Effector memory CD8-positive, alpha-beta T cell (primary cell): ENCODE data around the gene UPP2.

Experiments
- ATAC-seq: fragments of 150-1000 bp; cut with Tn5 transposase; replicated peaks from 2 replicates; pipeline ENCODE4 v1.10.0; 2021; ENCODE audit warnings: mild to moderate bottlenecking, moderate library complexity
- DNase-seq, 3 experiments: peaks; one replicate each; pipeline ENCODE4 v3.0.0; 2021
- H3K27ac Mint-ChIP-seq, 2 donors: one replicate each; pipeline ENCODE4 v1.8.0; 2022; ENCODE audit warnings: mild to moderate bottlenecking in 2 of 2, mixed read lengths in 2 of 2, moderate library complexity in 2 of 2
- H3K27me3 Mint-ChIP-seq, 2 donors: one replicate each; pipeline ENCODE4 v1.8.0; 2022; ENCODE audit warnings: mixed read lengths in 2 of 2
- H3K36me3 Mint-ChIP-seq: one replicate; pipeline ENCODE4 v1.8.0; 2022; ENCODE audit warnings: mild to moderate bottlenecking, moderate library complexity, mixed read lengths; ENCODE audit not compliant: insufficient read depth
- H3K4me1 Mint-ChIP-seq, 2 donors: one replicate each; pipeline ENCODE4 v1.8.0; 2022; ENCODE audit warnings: low read depth in 2 of 2, mixed read lengths in 2 of 2
- H3K4me3 Mint-ChIP-seq, 2 donors: one replicate each; pipeline ENCODE4 v1.8.0; 2022; ENCODE audit warnings: mild to moderate bottlenecking in 2 of 2, mixed read lengths in 2 of 2, moderate library complexity in 2 of 2
- H3K9me3 Mint-ChIP-seq, 2 donors: one replicate each; pipeline ENCODE4 v1.8.0; 2022; ENCODE audit warnings: mixed read lengths in 2 of 2

UPP2 gene

GRCh38 chr2:158094487-158095092 is 7.1 kb upstream of the UPP2 start:
- Mint-ChIP-seq H3K9me3 (no peaks in the 10 kb centered on the region), H3K4me1 (no peaks in the 10 kb centered on the region), H3K27ac (no peak overlapping the region), H3K36me3 (no peaks in the 10 kb centered on the region), H3K4me3 (no peak overlapping the region), H3K27me3 (peaks cover 3 to 8% of the 10 kb centered on the region in 2 donors)
- DNase-seq: no peak
- ATAC-seq: no peak

DNA sequence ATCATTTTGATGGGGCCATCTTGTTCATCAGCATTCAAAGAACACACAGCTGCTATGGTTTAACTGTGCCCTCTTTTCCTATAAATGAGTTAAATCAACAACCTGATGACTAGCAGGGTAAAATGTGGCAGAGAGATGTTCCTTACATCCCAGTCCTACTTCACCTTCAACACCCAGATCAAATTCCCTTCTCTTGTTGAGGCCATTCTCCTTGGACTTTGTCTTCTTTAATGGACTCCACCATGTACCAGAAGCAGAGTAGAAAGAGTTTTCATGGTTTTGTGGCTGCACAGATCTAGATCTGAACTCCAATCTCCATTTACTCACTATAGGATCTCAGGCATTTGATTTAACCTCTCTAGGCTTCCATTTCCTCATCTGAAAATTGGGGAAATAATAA is 6.4 kb upstream of the UPP2 start:
- Mint-ChIP-seq H3K4me1 (no peaks in the 10 kb centered on the region), H3K36me3 (no peaks in the 10 kb centered on the region), H3K27me3 (peaks cover 0 to 5% of the 10 kb centered on the region in 2 donors), H3K4me3 (no peak overlapping the region), H3K27ac (no peak overlapping the region), H3K9me3 (no peaks in the 10 kb centered on the region)
- DNase-seq (no peak), ATAC-seq (no peak)

DNA sequence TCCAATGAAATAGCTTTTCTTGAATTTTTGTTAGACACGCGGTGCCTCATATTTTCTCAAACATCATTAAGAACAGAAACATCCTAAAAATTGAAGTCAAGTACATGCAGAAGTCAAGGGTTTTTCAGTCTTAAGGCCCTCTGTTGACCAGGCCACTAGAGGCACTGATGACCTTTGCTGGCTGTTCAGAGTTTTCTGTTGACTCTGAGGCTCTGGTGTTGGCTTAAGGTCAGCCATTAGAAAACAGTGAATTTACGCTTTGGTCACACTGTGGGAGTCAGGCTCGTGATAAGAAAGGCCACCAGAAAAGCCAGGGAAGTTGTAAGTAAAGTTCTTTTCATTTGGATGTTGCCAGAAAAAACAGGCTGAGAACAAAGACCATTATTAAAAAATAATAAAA is 5.8 kb upstream of the UPP2 start:
- H3K27me3 Mint-ChIP-seq: peaks cover 0 to 5% of the 10 kb centered on the region in 2 donors
- no peaks in the 10 kb centered on the region for H3K4me1 Mint-ChIP-seq
- no peak overlapping the region for H3K27ac Mint-ChIP-seq
- H3K4me3 Mint-ChIP-seq: no peak overlapping the region
- ATAC-seq: no peak
- no peaks in the 10 kb centered on the region for H3K36me3 Mint-ChIP-seq
- no peaks in the 10 kb centered on the region for H3K9me3 Mint-ChIP-seq
- DNase-seq: no peak

- no peak for ATAC-seq
- H3K27me3 Mint-ChIP-seq: no peaks in the 10 kb centered on the region
- H3K36me3 Mint-ChIP-seq: no peaks in the 10 kb centered on the region
- no peaks in the 10 kb centered on the region for H3K9me3 Mint-ChIP-seq
- H3K27ac Mint-ChIP-seq: no peak overlapping the region
- H3K4me3 Mint-ChIP-seq: no peak overlapping the region
- H3K4me1 Mint-ChIP-seq: no peaks in the 10 kb centered on the region
- no peak for DNase-seq
These were observed 4.2 kb upstream of the UPP2 start for GRCh38 chr2:158097481-158097880.

GRCh38 chr2:158098178-158098577 is 3.5 kb upstream of the UPP2 start:
- no peaks in the 10 kb centered on the region for H3K36me3 Mint-ChIP-seq

GRCh38 chr2:158099716-158100115 is 2.0 kb upstream of the UPP2 start:
- no peaks in the 10 kb centered on the region for H3K4me1 Mint-ChIP-seq
- DNase-seq (no peak), ATAC-seq (no peak)
- H3K27ac Mint-ChIP-seq: no peak overlapping the region
- no peaks in the 10 kb centered on the region for H3K9me3 Mint-ChIP-seq
- peaks cover 0 to 4% of the 10 kb centered on the region in 2 donors for H3K27me3 Mint-ChIP-seq
- no peaks in the 10 kb centered on the region for H3K36me3 Mint-ChIP-seq
- no peak overlapping the region for H3K4me3 Mint-ChIP-seq

More at GRCh38 chr2:158098178-158098577, 3.5 kb upstream of the UPP2 start:
- Mint-ChIP-seq H3K27me3 (no peaks in the 10 kb centered on the region), H3K27ac (no peak overlapping the region), H3K9me3 (no peaks in the 10 kb centered on the region), H3K4me3 (no peak overlapping the region), H3K4me1 (no peaks in the 10 kb centered on the region)
- ATAC-seq: no peak
- no peak for DNase-seq

GRCh38 chr2:158100411-158100810 is 1.3 kb upstream of the UPP2 start:
- ATAC-seq: no peak

DNA sequence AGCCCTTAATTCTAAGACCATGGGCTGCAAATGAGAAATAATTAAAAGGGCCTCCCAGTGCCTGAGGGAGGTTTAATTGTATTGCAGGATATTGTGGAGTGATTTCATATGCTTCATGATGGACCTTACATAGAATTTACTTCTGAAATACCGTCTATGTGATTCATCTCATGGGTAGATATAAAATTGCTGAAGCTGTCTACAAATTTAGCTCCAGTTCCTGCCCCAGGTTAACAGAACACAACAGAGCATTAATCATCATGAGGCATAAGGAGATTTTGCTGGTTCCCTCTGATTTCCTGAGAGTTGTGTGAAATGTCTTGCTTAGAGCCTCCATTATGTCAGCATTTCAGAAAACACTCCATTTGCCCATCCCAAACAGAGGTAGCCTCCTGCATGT is 770 bp downstream of the UPP2 start:
- H3K9me3 Mint-ChIP-seq: no peaks in the 10 kb centered on the region
- no peak overlapping the region for H3K4me3 Mint-ChIP-seq
- no peak overlapping the region for H3K27ac Mint-ChIP-seq
- H3K36me3 Mint-ChIP-seq: no peaks in the 10 kb centered on the region
- DNase-seq (no peak), ATAC-seq (no peak)
- H3K4me1 Mint-ChIP-seq: no peaks in the 10 kb centered on the region
- peaks cover 0 to 7% of the 10 kb centered on the region in 2 donors for H3K27me3 Mint-ChIP-seq

More at GRCh38 chr2:158100411-158100810, 1.3 kb upstream of the UPP2 start:
- no peaks in the 10 kb centered on the region for H3K36me3 Mint-ChIP-seq
- no peak for DNase-seq
- H3K4me3 Mint-ChIP-seq: no peak overlapping the region
- H3K27ac Mint-ChIP-seq: no peak overlapping the region
- H3K4me1 Mint-ChIP-seq: no peaks in the 10 kb centered on the region
- peaks cover 0 to 4% of the 10 kb centered on the region in 2 donors for H3K27me3 Mint-ChIP-seq
- H3K9me3 Mint-ChIP-seq: no peaks in the 10 kb centered on the region

DNA sequence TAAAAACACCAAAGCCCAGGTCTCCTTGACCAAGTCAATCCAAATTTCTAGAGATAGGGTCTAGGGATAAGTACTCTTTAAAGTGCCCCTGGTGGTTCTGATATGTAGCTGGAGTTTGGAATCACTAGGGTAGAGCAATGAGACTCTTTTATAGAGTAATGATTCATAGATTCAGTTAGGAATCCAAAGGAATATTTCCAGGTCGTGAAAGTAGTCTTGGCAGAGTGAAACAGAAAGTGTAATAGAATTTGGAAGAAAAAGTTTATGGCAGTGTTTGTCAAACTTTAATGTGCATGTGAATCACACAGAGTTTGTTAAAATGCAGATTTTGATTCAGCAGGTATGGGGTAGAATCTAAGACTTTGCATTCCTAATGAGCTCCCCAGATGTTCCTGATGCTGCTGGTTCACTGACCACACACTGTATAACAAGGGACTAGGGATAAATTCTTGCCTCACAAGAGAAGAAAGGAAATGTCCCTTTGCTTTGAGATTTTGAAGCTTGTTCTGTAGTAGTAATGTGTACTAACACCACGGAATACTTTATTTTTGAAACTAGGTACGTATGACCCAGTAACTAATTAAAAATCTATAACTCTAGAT is 1.8 kb downstream of the UPP2 start:
- no peak for DNase-seq
- Mint-ChIP-seq H3K27me3 (peaks cover 0 to 10% of the 10 kb centered on the region in 2 donors), H3K36me3 (no peaks in the 10 kb centered on the region), H3K9me3 (no peaks in the 10 kb centered on the region), H3K4me1 (no peaks in the 10 kb centered on the region), H3K4me3 (no peak overlapping the region), H3K27ac (no peak overlapping the region)
- ATAC-seq: no peak

DNA sequence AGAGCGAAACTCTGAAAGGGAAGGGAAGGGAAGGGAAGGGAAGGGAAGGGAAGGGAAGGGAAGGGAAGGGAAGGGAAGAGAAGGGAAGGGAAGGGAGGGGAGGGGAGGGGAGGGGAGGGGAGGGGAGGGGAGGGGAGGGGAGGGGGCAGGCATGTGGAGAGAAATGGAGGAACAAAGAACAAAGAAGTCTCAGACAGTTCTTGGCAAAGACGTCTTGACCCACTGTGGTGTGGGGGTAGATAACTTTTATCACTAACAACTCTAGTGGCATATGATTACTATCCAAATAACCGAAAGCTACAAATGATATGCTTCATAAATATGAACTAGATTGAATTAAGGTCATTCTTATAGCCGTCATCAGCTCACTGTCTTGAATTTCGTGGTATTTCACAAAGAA is 3.2 kb downstream of the UPP2 start:
- no peaks in the 10 kb centered on the region for H3K36me3 Mint-ChIP-seq
- DNase-seq (no peak), ATAC-seq (no peak)
- H3K9me3 Mint-ChIP-seq: no peaks in the 10 kb centered on the region
- H3K4me3 Mint-ChIP-seq: no peak overlapping the region
- H3K27ac Mint-ChIP-seq: no peak overlapping the region
- no peaks in the 10 kb centered on the region for H3K4me1 Mint-ChIP-seq
- peaks cover 0 to 10% of the 10 kb centered on the region in 2 donors for H3K27me3 Mint-ChIP-seq

DNA sequence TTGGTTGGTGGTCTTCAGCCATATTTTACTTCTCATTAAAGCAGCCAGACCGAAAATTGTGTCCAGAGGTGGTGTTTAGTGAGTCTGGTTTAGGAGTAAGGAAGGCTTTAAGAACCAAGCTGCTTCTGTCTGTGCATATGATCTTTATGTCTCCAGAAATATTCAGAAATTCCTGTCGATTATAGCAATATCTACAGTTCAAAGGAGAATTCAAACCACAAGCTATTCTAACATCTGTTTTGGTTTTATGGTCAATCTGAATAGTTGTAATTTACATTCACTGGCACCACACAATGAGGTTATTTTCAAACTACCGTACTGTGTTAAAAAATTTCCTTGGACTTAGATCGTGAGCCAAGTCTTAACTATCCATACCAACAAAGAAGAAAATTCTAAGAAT is 11.3 kb downstream of the UPP2 start:
- no peaks in the 10 kb centered on the region for H3K9me3 Mint-ChIP-seq
- H3K36me3 Mint-ChIP-seq: no peaks in the 10 kb centered on the region
- peaks cover 0 to 2% of the 10 kb centered on the region in 2 donors for H3K4me1 Mint-ChIP-seq
- ATAC-seq (no peak), DNase-seq (no peak)
- H3K4me3 Mint-ChIP-seq: no peak overlapping the region
- H3K27me3 Mint-ChIP-seq: peaks cover 7 to 40% of the 10 kb centered on the region in 2 donors
- no peak overlapping the region for H3K27ac Mint-ChIP-seq

DNA sequence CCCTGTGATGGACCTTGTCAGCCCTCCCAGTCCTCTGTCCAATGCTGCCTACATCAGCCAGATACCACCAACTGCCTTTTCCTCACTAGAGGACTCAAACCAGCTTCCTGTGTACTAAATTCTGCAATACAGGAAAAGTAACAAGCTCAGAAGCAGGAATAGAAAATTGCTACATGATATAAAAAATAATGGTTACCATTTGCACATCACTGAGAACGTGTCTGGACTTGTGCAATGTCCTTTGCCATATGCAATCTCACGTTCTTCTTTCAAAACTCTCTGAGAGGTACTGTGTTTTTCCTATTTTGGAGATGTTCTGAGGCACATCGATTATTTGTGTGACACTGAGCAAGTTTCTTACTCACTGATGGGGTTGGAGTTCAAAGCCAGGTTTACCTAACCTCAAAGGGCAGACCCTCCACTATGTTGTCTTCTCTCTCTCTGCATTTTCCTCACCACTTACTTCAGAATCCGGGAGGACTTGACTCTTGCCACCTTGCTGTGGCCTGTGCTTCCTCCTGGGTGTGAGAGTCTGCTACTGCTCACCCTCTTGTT is 12.1 kb downstream of the UPP2 start:
- Mint-ChIP-seq H3K27me3 (peaks cover 7 to 40% of the 10 kb centered on the region in 2 donors), H3K4me3 (no peak overlapping the region), H3K4me1 (peaks cover 0 to 2% of the 10 kb centered on the region in 2 donors)

GRCh38 chr2:158114516-158114915 is 12.8 kb downstream of the UPP2 start:
- ATAC-seq (no peak), DNase-seq (no peak)
- Mint-ChIP-seq H3K27ac (no peak overlapping the region), H3K9me3 (no peaks in the 10 kb centered on the region), H3K4me3 (no peak overlapping the region), H3K27me3 (peaks cover 7 to 40% of the 10 kb centered on the region in 2 donors), H3K36me3 (no peaks in the 10 kb centered on the region), H3K4me1 (peaks cover 0 to 2% of the 10 kb centered on the region in 2 donors)

More for the DNA sequence above, 12.1 kb downstream of the UPP2 start:
- ATAC-seq (no peak), DNase-seq (no peak)
- Mint-ChIP-seq H3K27ac (no peak overlapping the region), H3K9me3 (no peaks in the 10 kb centered on the region), H3K36me3 (no peaks in the 10 kb centered on the region)

GRCh38 chr2:158115202-158115767 is 13.6 kb downstream of the UPP2 start:
- peaks cover 9 to 40% of the 10 kb centered on the region in 2 donors for H3K27me3 Mint-ChIP-seq
- DNase-seq (no peak), ATAC-seq (no peak)
- no peak overlapping the region for H3K27ac Mint-ChIP-seq
- no peaks in the 10 kb centered on the region for H3K36me3 Mint-ChIP-seq
- H3K4me1 Mint-ChIP-seq: peaks cover 0 to 2% of the 10 kb centered on the region in 2 donors
- no peak overlapping the region for H3K4me3 Mint-ChIP-seq
- no peaks in the 10 kb centered on the region for H3K9me3 Mint-ChIP-seq
